ENCODE measurements around the gene ABCA12. TPM values are rescaled to one million over a fixed set of nuclear protein-coding genes. Genes with fewer than 3 reads are reported as not detected.

The ABCA12 gene
- total RNA-seq, 3 donors from 2014 or later: 3.6 to 4.0 TPM; not detected in 1

DNA sequence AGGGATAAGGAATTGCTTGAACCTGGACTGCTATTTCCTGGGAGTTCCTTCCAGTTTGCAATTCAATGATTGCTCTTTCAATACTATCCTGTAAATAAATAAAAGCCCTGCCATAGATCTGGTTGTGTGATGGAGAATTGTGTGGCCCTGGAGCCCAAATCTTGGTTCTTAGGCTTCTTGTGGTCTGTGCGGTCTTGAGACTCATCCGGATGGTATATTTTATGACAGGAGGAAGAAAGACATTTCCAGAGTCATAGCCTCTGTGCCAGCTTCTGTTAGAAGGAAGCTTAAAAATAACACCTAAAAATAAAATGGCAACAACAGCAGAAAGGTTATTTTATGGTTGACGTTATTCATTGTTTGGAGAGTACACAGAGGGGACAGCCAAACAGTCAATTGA lies 137.7 kb downstream of the ABCA12 start:
- Histone ChIP-seq H3K36me3 (no peaks in the 10 kb centered on the region), H3K27ac (no peak overlapping the region), H3K4me1 (no peaks in the 10 kb centered on the region), H3K9me3 (no peaks in the 10 kb centered on the region), H3K4me3 (no peak overlapping the region), H3K27me3 (no peaks in the 10 kb centered on the region)
- TF ChIP-seq POLR2A (IDR thresholded peaks at IDR 0.05) (no peak), POLR2AphosphoS5 (IDR thresholded peaks at IDR 0.05) (no peak)
- TF ChIP-seq, protein P1, sequence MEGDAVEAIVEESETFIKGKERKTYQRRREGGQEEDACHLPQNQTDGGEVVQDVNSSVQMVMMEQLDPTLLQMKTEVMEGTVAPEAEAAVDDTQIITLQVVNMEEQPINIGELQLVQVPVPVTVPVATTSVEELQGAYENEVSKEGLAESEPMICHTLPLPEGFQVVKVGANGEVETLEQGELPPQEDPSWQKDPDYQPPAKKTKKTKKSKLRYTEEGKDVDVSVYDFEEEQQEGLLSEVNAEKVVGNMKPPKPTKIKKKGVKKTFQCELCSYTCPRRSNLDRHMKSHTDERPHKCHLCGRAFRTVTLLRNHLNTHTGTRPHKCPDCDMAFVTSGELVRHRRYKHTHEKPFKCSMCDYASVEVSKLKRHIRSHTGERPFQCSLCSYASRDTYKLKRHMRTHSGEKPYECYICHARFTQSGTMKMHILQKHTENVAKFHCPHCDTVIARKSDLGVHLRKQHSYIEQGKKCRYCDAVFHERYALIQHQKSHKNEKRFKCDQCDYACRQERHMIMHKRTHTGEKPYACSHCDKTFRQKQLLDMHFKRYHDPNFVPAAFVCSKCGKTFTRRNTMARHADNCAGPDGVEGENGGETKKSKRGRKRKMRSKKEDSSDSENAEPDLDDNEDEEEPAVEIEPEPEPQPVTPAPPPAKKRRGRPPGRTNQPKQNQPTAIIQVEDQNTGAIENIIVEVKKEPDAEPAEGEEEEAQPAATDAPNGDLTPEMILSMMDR (IDR thresholded peaks at IDR 0.05): no peak
- DNase-seq (ENCODE audit: low spot score in 2 of 2): no peak
- intact Hi-C loops (cut with DNase I; ENCODE audit: low total_unique reads): no loop called here

DNA sequence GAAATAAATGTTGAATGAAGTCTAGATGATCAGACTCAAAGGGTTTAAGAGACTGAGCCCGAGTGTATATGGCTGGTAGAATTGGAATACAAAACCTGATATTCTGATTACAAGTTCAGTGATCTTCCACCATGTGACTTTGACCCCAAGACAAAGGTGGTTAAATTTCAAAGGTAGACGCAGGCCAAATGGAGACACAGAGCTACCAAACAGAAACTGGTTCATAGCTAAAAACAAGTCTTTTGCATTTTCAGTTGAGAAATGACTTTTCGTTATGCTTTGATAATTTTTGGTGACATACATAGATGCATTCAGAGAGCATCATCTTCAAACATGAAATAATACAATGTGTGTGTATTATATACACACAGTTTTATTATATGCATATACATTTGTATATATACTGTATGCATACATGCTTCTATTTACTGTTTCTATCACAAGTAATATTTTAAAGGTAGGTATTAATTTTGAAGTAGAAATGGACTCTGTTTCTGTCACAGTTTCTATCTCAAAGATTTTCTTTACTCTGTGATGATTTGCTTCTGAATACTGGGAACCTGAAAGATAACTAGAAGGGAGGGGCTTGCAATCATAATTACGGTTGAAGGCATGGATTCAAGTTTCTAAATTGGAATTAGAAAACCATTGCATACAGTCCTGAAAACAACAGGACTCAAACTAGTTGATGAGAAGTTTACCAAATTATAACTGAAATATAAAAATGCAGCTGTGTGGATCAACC lies 142.3 kb downstream of the ABCA12 start:
- H3K36me3 ChIP-seq: no peaks in the 10 kb centered on the region
- TF ChIP-seq POLR2AphosphoS5 (IDR thresholded peaks at IDR 0.05) (no peak), POLR2A (IDR thresholded peaks at IDR 0.05) (no peak)
- TF ChIP-seq, protein P1 (IDR thresholded peaks at IDR 0.05): no peak

DNA sequence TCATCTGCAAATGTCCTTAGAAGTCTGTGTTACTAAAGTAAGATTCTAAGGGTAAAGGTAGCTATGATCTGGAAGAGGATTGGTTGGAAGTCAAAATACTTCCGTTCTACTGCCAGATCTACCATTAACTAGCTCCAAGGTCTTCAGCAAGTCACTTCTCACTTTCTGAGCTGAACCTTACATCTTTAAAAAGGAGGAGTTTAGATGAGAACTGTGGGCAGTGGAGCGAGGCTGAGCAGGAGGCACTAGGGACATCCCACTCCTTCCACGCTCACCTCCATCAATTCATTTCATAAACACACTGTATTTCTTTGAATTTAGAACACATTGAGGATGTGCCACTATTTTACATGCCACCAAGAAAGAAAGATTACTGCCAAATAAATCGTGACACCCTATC lies 143.0 kb downstream of the ABCA12 start:
- Histone ChIP-seq H3K9me3 (no peaks in the 10 kb centered on the region), H3K36me3 (no peaks in the 10 kb centered on the region), H3K27ac (no peak overlapping the region), H3K27me3 (no peaks in the 10 kb centered on the region), H3K4me3 (no peak overlapping the region), H3K4me1 (no peaks in the 10 kb centered on the region)
- TF ChIP-seq POLR2AphosphoS5 (IDR thresholded peaks at IDR 0.05) (no peak), POLR2A (IDR thresholded peaks at IDR 0.05) (no peak)
- TF ChIP-seq, protein P1 (IDR thresholded peaks at IDR 0.05): no peak
- intact Hi-C loops (cut with DNase I; ENCODE audit: low total_unique reads): no loop called here
- no peak for DNase-seq (ENCODE audit: low spot score in 2 of 2)

More for the DNA sequence above, 142.3 kb downstream of the ABCA12 start:
- no peaks in the 10 kb centered on the region for H3K9me3 ChIP-seq
- no peaks in the 10 kb centered on the region for H3K4me1 ChIP-seq
- intact Hi-C loops (cut with DNase I; ENCODE audit: low total_unique reads): no loop called here
- H3K27me3 ChIP-seq: no peaks in the 10 kb centered on the region
- H3K27ac ChIP-seq: no peak overlapping the region
- DNase-seq (ENCODE audit: low spot score in 2 of 2): no peak
- no peak overlapping the region for H3K4me3 ChIP-seq

DNA sequence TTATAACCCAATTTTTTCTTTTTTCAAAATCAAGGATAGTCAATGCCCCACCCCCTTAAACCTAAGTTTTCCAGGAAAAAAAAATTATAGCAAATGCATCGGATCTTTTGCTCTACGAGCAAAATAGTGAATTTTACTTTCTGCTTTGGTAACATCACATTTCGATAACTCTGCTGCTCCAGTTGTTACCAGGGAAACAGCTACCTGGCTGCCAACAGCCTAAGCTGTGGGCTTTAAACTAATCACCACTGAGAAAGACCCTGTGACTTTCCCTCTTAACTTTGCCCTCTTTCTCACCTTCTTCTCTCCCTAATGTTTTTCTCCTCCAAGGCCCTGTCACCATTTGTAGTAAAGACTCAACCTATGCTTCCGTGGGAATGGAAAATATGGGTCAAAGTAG lies 145.5 kb downstream of the ABCA12 start:
- Histone ChIP-seq H3K4me3 (no peak overlapping the region), H3K27ac (no peak overlapping the region), H3K4me1 (no peaks in the 10 kb centered on the region), H3K36me3 (no peaks in the 10 kb centered on the region), H3K9me3 (no peaks in the 10 kb centered on the region), H3K27me3 (no peaks in the 10 kb centered on the region)
- no peak for DNase-seq (ENCODE audit: low spot score in 2 of 2)
- intact Hi-C loops (cut with DNase I; ENCODE audit: low total_unique reads): no loop called here
- TF ChIP-seq POLR2AphosphoS5 (IDR thresholded peaks at IDR 0.05) (no peak), POLR2A (IDR thresholded peaks at IDR 0.05) (no peak)
- TF ChIP-seq, protein P1 (IDR thresholded peaks at IDR 0.05): no peak

DNA sequence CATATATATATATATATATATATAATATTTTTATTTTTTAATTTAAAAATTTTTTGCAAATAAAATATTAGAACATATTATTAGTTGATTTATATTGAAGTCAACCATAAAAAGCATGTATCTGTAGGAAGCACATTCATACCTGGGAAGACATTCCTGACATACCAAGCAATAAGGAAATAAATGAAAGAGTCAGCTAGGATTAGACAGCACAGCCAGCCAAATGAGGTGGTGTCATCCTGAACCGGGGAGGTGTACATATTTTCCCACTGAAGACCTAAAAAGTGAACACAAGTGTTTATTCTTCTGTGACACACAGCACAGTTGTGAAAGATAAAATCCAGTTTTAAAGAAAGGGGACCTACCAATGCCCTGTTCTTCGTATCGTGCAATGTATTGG lies 149.2 kb downstream of the ABCA12 start:
- DNase-seq (ENCODE audit: low spot score in 2 of 2): no peak
- Histone ChIP-seq H3K27ac (no peak overlapping the region), H3K27me3 (no peaks in the 10 kb centered on the region), H3K4me1 (no peaks in the 10 kb centered on the region), H3K4me3 (no peak overlapping the region), H3K9me3 (no peaks in the 10 kb centered on the region), H3K36me3 (no peaks in the 10 kb centered on the region)
- intact Hi-C loops (cut with DNase I; ENCODE audit: low total_unique reads): no loop called here
- TF ChIP-seq POLR2A (IDR thresholded peaks at IDR 0.05) (no peak), POLR2AphosphoS5 (IDR thresholded peaks at IDR 0.05) (no peak)
- TF ChIP-seq, protein P1 (IDR thresholded peaks at IDR 0.05): no peak
